GM20431 (cell line): Measurements from ENCODE around the gene TK2.
"Not testable (repeated sequence)": the region's sequence is repeated elsewhere in the genome, so short reads cannot be mapped to it uniquely, and the experiment has no call there.

ENCODE experiments used
- in situ Hi-C: fragments of 300-500 bp; cut with MseI, MboI; formaldehyde crosslinking; loops from one replicate; pipeline ENCODE4 v1.15.0; 2020; ENCODE audit warnings: low sequenced_read_pairs; ENCODE audit not compliant: unreplicated experiment

Gene TK2

DNA sequence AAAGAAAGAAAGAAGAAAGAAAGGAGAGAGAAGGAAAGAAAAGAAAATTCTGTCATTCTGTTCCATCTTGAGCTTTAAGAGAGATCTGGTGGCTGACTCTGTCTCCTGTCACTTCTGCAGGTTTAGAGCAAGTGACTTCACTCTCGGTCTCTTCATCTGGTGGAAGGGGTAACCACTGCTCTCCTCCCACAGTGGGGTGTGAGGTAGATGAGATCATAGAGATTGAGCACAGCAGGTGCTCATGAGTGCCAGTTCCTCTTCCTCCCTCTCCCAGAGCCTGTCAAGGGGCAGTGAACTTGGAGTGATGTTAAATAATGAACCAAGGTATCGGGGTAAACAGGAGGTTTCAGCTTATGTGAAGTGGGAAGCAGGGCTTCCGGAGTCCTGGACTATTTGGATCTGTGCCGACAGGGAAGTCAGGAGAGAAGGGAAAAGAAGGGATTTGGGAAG lies 75.1 kb downstream of the TK2 start:
- in situ Hi-C loops = loop anchor here (10.0 kb wide), 1 partner anchor 70 kb away; no protein-coding TSS in a partner anchor

DNA sequence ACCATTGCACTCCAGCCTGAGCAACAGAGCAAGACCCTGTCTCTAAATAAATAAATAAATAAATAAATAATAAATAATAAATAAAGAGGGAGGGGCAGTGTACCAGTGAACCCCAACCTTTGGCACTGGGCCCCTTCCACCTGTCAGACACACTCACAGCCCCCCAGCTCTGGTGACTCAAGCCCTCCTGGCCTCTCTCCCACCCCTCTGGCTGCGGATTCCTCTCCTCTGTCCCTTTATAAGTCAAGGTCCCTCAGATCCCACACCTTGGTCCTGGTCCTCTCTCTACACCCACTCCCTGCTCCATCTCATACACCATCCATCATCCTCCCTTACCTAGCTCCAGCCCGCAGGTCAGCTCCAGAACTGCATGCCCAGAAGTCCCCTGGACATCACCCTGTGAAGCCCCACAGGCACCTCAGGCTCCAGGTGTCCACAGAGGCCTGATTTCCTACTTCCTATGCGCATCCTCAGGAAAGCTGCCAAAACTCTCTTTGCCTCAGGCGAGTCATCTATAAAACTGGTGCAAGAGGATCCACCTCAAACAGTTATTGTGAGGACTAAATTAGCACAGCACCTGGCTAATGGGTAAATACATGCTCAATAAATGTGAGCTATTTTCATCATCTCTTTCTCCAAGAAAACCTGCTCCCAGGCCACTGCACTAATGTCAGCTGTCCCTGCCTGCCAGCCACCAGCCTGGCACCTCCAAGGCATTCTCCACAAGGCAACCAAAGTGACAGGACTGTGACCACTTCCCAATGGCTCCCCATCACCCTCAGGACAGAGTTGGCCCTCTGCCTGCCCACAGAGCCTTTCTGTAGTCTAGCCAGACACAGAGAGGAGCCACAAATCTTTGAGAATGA lies 76.0 kb downstream of the TK2 start:
- in situ Hi-C loops = loop anchor here (10.0 kb wide), 1 partner anchor 69 kb away; no protein-coding TSS in a partner anchor

DNA sequence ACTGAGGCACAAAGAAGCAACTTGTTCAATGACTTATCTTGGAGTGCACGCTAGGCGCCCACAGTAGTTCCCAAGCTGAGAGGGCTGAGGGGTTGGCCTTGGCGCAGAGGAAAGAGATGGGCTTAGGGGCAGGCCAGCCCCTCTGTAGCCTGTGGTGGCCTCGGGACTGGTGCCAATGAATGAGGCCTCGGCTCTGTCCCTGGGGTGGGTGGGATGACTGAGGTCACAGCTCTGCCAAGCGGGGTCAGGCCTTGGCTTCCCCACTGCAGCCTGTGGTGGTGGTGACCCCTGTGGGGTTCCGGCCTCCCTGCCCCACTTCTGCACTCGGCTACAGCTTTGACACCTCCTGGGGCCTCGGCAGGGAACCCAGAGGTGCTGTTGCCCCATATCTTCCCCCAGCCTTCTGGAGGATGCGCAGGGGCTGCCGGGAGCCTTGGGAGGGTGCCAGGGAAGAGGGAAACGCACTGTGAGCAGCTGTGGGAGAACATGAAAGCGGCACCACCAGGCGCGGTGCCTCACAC lies 76.8 kb downstream of the TK2 start:
- in situ Hi-C loops = loop anchor here (10.0 kb wide), 1 partner anchor 68 kb away; no protein-coding TSS in a partner anchor

DNA sequence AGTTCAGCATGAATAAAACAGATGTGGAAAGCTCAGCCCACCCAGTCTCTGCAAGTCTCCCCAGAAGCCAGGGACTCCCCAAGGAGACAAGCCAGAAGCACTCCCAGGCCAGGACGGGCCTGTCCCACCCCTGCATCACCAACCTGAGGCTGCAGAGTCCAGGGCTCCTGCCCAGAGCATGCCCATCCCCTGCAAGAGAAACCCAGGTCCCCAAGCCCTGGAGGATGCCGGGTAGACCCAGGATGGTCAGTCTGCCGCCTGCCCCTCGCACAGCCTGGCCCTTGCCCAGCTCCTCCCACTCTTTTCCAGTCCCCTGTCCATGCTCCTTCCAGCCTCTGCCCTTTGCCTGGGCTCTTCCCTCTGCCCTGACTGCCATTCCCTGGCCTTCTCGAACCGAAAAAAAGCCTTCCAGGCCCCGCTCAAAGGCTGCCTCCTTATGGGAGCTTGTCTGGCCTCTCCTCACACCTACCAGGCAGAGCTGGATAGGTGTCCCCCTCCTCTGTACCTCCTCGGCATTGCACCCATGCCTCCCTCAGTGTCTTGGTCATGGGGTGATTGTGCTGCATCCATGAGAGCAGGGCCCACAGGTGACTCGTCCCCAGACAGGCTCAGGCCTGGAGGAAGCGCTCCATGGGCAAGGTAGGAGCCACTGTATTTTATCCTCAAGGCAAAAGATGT lies 78.1 kb downstream of the TK2 start:
- in situ Hi-C loops = loop anchor here (10.0 kb wide), 1 partner anchor 67 kb away; no protein-coding TSS in a partner anchor

DNA sequence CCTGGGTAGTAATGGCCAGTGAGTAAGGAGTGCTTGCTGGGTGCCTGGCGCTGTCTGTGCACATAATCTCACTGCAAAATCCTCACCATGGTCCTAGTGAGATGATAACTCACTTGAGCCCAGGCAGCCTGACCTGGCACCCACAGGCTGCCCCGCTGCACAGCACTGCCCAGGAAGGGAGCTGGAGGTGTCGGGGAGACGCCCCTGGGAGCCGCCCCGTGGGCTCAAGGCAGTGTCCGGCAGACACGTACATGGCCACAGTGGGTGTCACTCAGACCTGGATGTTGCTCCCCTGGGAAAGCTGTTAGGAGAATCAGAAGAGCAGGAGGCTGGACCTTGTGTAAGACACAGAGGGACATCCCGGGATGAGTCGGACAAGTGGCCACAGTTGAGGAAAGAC lies 78.7 kb downstream of the TK2 start:
- in situ Hi-C loops = loop anchor here (10.0 kb wide), 1 partner anchor 66 kb away; no protein-coding TSS in a partner anchor

DNA sequence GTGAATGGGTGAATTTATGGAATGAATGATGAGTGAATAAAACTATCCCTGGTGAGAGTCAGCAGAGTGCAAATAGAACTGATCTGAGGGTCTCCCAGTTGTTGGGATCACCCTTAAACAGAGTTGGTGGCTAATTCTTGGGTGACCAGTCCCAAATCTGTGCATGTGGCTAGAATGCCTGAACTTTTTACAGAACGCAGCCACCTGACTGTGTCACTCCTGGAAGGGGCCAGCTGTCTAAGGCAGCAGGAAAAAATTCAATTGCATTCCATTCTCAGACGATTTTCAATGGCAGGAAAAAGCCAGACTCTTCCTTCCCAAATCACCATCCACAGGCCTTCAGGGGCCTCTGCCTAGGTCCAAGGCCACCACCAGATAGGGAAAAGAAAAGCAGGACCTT lies 79.4 kb downstream of the TK2 start:
- in situ Hi-C loops = loop anchor here (10.0 kb wide), 1 partner anchor 66 kb away; no protein-coding TSS in a partner anchor

DNA sequence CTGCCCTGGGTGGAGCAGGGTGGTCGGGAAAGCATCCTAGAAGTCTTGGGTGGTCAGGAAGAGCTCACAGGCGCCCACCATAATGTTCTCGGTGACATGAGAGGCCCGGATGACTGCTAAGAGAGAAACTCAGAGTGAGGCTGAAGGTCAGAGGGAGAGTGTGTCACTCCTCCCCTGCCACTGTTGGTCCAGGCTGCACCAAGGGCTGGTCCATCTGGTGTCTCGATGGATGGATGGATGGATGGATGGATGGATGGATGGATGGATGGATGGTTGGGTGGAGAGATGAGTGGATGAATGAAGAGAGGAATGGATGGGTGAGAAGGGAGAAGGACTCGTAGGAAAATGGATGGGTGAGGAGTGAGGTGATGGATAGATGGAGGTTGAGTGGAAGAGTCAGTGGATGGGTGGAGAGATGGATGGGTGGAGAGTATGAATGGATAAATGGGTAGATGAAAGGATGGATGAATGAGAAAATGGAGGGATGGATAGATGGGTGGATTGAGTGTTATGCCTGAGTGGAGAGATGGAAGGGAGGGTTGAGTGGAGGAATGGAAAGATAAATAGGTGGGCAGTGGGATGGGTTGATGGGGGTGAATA lies 79.9 kb downstream of the TK2 start:
- in situ Hi-C loops = loop anchor here (10.0 kb wide), 1 partner anchor 65 kb away; no protein-coding TSS in a partner anchor

DNA sequence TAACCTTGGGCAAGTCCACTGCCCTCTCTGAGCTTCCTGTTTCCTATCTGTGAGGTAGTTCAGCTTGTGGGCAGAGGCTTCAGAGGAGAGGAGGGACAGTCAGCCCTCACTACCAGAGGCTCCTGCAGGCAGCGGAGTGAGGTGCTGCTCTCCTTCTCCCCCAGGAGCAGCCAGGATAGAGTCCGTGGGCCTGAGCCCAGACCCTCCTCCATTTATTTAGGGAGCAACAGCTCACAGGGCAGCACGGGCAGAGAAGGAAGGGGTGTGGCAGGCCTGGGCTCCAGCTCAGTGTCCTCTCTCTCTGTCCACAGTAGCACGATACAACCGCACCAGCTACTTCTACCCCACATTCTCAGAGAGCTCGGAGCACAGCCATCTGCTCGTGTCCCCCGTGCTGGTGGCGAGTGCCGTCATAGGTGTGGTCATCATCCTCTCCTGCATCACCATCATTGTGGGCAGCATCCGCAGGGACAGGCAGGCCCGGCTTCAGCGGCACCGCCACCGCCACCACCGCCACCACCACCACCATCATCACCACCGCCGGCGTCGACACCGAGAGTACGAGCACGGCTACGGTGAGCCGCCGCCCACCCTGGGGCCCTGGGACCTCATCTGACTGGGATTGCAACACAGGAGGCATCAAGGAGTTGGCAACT lies 80.5 kb downstream of the TK2 start:
- in situ Hi-C loops = no loop called here

DNA sequence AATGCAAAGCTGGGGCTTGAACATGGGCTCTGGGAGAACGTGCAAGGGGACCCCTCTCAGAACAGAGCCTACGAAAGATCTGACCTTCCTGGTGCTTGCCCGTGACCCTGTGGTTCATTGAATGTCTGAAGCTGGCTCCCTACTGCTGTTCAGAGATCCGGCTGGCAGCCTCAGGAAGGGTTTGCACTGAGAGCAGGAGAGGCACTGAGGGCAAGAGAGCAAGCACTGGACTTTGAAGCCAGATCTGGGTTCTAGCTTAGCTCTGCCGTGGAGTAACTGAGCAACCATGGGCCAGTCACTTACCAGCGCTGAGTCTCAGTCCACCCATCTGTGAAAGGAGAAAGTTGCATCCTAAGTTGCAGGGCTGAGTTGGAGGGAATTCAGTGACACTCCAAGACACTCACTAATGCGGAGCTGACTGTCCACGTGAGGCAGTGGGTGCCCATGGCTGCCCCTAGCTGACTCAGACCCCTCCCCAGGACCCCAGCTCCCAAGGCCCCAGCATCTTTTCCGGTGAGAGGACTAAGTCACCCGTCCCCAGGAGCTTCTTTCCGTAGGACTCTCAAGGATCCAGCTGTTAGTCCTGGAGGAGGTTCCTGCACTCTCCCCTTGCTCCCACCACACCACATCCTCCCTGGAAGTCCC lies 81.5 kb downstream of the TK2 start:
- in situ Hi-C loops = no loop called here

DNA sequence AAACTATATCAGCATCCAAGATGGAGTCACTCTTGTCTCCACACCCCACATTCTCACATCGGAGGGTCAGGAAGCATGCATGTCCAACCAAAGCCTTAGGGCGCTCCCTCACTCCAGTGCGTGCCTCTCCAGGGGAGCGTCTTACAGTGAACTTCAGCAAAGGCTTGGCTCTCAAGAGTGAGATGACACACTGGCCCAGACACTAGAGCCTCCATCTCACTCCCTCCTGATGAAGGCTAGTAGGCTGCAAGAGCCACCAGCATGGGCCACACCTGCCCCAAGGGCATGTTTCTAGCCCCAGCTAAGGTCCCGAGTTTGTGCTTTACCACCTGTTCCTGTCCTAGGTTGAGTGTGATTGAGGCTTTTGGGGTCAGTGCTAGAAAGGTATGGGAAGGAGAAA lies 82.3 kb downstream of the TK2 start:
- in situ Hi-C loops = no loop called here

DNA sequence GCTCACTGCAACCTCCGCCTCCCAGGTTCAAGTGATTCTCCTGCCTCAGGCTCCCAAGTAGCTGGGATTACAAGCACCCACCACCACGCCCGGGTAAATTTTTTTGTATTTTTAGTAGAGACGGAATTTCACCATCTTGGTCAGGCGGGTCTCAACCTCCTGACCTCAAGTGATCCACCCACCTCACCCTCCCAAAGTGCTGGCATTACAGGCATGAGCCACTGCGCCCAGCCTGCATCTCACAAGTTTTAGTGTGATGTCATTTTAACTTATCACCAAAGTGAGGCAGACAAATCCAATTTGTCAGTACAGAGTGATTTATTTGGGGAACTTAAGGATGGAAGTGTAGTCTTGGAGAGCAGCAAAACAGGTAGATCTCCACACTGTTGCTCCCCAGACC lies 83.3 kb downstream of the TK2 start:
- in situ Hi-C loops = not testable (repeated sequence)

DNA sequence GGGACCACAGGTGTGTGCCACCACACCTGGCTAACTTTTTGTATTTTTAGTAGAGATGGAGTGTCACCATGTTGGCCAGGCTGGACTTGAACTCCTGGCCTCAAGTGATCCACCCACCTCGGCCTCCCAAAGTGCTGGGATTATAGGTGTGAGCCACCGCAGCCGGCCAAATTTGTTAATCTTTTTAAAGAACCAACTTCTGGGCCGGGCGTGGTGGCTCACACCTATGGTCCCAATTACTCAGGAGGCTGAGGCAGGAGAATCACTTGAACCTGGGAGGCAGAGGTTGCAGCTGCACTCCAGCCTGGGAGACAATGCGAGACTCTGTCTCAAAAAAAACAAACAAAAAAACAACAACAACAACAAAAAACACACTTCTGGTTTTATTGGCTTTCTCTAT lies 84.0 kb downstream of the TK2 start:
- in situ Hi-C loops = not testable (repeated sequence)

DNA sequence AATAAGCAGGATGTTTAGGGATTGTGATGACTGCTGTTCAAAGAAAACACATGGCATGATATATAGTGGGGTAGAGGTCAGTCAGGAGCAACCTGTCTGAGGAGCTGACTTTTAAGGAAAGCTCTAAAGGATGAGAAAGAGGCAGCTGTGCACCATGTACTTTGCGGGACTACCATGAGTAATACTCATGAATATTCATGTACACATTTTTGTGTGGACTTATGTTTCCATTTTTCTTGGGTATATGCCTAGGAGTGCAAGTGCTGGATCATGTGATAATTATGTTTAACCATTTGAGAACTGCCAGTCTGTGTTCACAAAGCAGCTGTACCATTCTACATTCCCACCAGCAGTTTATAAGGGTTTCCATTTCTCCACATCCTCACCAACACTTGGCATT lies 87.0 kb downstream of the TK2 start:
- in situ Hi-C loops = no loop called here

DNA sequence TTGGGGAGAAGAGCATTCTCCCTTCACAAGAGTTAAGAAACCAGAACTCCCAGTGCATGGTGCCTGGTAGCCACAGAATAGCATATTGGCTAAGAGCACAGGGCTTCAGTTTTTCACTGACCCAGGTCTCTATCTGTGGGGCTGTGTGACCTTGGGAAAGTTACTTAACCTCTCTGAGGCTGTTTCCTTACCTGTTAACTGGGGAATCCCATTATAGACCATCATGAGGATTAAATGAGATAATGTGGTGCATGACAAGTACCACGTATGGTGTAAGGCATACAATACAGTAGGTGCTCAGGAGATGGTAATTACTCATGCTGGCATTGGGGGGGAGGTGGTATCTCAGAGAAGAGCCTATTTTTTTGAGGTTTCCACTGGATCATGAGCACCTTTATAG lies 89.2 kb downstream of the TK2 start:
- in situ Hi-C loops = no loop called here

DNA sequence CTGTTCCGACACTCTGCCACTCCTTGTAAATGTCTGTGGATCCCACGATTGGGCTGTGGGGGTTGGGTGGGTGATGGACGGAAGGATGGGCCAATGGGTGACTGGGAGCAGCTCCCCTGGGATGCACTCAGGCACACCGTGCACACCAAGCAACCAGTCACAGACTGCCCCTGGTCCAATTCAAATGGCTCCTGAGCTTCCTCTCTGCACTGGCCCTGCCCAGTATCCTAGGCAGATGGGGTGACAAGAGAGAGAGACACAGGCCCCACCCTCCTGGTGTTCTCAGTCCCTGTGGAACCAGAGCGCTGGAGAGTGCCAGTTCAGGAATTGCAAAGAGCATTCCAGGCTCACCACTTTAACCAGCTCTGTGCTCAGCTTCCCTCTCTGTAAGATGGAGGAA lies 90.0 kb downstream of the TK2 start:
- in situ Hi-C loops = no loop called here

DNA sequence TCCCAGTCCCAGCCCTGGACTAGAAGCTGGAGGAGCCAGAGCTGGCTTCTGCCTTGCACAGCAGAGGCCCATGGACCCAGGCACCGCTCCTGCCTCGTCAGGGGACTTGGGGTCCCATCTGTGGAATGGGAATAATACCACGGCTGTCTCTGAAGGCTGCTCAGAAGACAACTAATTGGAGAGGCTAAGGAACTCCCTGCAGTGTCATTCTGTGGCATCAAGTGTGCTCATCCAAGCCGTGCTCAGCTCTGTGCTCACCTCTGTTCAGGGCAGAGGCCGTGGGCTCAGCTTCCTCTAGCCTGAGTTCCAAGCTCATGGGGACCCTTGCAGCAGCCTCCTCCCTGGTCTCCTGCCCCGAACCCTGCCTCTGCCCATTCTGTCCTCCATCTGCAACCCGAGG lies 91.1 kb downstream of the TK2 start:
- in situ Hi-C loops = no loop called here

DNA sequence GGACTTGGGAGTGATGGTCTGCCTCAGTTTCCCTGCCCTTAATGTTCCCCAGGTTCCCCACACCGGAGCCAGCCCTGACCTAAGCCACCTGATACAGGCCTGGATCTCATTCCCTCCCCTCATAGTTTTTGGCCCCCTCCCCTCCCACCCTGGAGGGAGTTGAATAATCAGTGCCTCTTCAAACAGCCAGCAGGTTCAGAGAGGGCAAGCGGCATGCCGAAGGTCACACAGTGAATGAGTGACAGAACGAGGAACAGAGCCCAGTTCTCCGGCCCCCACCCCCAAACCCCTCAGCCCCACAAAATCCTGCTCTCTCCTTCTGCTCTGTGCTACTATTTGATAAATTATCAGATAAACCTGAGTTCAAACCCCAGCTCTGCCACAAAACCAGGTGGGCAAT lies 91.6 kb downstream of the TK2 start:
- in situ Hi-C loops = no loop called here
